Adrenal gland (tissue), 12 donors: ENCODE data around the gene ARHGEF28. TPM values are rescaled to one million over a fixed set of nuclear protein-coding genes. Genes with fewer than 3 reads are reported as not detected.

Source experiments
- DNase-seq, 7 donors: peaks; one replicate each; pipeline ENCODE4 v3.0.0-alpha.2; 2019 to 2020
- H3K27ac ChIP-seq, 5 donors: fragments of 200-600 bp; sonication (generic) in 4 of 5; 1 replicate in 3 of 5; 2 replicates in 2 of 5; pipeline versions ENCODE4 v1.5.1 to v1.8.0; 2016 to 2020; ENCODE audit warnings: mild to moderate bottlenecking in 1 of 5
- H3K27me3 ChIP-seq: fragments of 200-600 bp; 2 replicates; pipeline ENCODE4 v1.8.0; 2021
- H3K36me3 ChIP-seq, 2 donors: fragments of 200-600 bp; replicated peaks in 1 of 2; 1 replicate in 1 of 2; 2 replicates in 1 of 2; pipeline versions ENCODE4 v1.5.1 to v1.8.0; 2018 to 2022
- H3K4me1 ChIP-seq, 2 donors: fragments of 200-600 bp; replicated peaks in 1 of 2; 1 replicate in 1 of 2; 2 replicates in 1 of 2; pipeline versions ENCODE4 v1.5.1 to v1.8.0; 2018 to 2021
- H3K4me3 ChIP-seq, 4 donors: fragments of 200-600 bp; sonication (generic) in 3 of 4; one replicate each; pipeline ENCODE4 v1.5.1; 2016 to 2018
- H3K9me3 ChIP-seq, 3 donors: fragments of 200-600 bp; sonication (generic) in 1 of 3; replicated peaks in 1 of 3; 1 replicate in 2 of 3; 2 replicates in 1 of 3; pipeline versions ENCODE4 v1.5.1 to v1.8.0; 2016 to 2021
- CTCF ChIP-seq, 6 experiments: fragments of 450-650 bp in 4 of 6; fragments of 200-600 bp in 2 of 6; sonication (generic) in 1 of 6; IDR thresholded peaks; 1 replicate in 5 of 6; 2 replicates in 1 of 6; pipeline versions ENCODE4 v1.5.1 to v1.8.0; 2016 to 2021; ENCODE audit warnings: antibody characterized with exemption in 6 of 6, mild to moderate bottlenecking in 2 of 6, moderate library complexity in 1 of 6
- POLR2A ChIP-seq, 2 donors: fragments of 450-650 bp; IDR thresholded peaks; one replicate each; pipeline ENCODE4 v1.6.1; 2017; ENCODE audit warnings: antibody characterized with exemption in 2 of 2, mild to moderate bottlenecking in 2 of 2, moderate library complexity in 1 of 2
- WGBS, 4 donors: extraction: QIAGEN DNeasy Blood & Tissue Kit in 2 of 4; methylation state at CpG; one replicate each; pipeline versions ENCODE4 v1.1.5 to v1.1.7; 2013 to 2017; 5-methylcytosine and 5-hydroxymethylcytosine counted together
- intact Hi-C, 2 donors: fragments of 100-400 bp; cut with DNase I; formaldehyde crosslinking; loops; one replicate each; pipeline versions ENCODE4 v1.14.1 to v1.15.0; 2022 to 2023
- polyA plus RNA-seq, 3 donors: library from polyadenylated mRNA; stranded (reverse); fragments of 200-250 nt in 2 of 3; fragments of 350-450 nt in 1 of 3; fragmentation: Illumina TruSeq in 1 of 3; extraction: RNeasy Lipid Tissue Mini Kit (QIAGEN cat#74804) in 1 of 3; gene quantifications; one replicate each; pipeline ENCODE4 v1.2.3, GENCODE V29; 2013 to 2014
- total RNA-seq, 9 donors: library from RNA; depleted of rRNA in 4 of 9; stranded (reverse); fragments of >200 nt in 4 of 9; fragments of 120-200 nt in 1 of 9; fragmentation: NEBNext Ultra II Directional in 1 of 9; extraction: Animal tissue kit (Norgen Biotek cat#: 25700) in 1 of 9; gene quantifications; one replicate each; pipeline versions ENCODE4 v1.1.0 to v1.2.4, GENCODE V29; 2013 to 2023
- donor health status: healthy with polysubstance abuse.
- donor health status: Bipolar disorder and iron deficiency.
- donor health status: DM: yes; HTN: yes; CAD: no.
- donor health status: DM: no; HTN: no; CAD: no.
- donor health status: DM: no; HTN: no; CAD: no.
- donor health status: DM: yes; HTN: yes; CAD: no.

ARHGEF28 gene
- total and polyA plus RNA-seq, 12 donors: 25.3 to 138 (median 42.4) TPM

DNA sequence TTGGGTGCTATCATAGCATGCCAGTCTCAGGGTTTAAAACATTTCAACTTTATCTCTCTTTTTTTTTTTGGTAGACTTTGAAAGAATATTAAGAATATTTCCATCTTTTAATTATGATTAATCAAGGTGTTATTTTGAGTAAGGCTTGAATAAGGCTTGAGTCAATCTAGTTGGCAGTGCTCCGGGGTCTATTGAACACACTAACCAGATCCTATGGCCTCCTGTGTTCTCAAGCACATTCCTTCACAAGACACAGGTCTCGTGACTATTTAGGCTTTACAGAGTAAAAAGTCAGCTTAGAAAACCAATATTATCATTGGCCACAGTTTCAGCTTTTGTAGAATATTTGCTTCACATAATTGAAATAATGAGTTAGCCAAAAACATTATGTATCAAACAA, 151.2 kb downstream of the ARHGEF28 start:
- WGBS, 4 donors: 57 to 93% (median 82%) methylated on average over 2 of the region's 2 CpGs
- H3K27me3 ChIP-seq: no peaks in the 10 kb centered on the region
- H3K36me3 ChIP-seq: peaks cover 0 to 12% of the 10 kb centered on the region in 2 donors
- H3K9me3 ChIP-seq: no peaks in the 10 kb centered on the region
- H3K27ac ChIP-seq: no peak overlapping the region
- H3K4me1 ChIP-seq: no peaks in the 10 kb centered on the region
- no peak overlapping the region for H3K4me3 ChIP-seq
- no peak for DNase-seq
- intact Hi-C loops: no loop called here
- TF ChIP-seq CTCF (IDR thresholded peaks at IDR 0.05) (no peak), POLR2A (IDR thresholded peaks at IDR 0.05) (no peak)

DNA sequence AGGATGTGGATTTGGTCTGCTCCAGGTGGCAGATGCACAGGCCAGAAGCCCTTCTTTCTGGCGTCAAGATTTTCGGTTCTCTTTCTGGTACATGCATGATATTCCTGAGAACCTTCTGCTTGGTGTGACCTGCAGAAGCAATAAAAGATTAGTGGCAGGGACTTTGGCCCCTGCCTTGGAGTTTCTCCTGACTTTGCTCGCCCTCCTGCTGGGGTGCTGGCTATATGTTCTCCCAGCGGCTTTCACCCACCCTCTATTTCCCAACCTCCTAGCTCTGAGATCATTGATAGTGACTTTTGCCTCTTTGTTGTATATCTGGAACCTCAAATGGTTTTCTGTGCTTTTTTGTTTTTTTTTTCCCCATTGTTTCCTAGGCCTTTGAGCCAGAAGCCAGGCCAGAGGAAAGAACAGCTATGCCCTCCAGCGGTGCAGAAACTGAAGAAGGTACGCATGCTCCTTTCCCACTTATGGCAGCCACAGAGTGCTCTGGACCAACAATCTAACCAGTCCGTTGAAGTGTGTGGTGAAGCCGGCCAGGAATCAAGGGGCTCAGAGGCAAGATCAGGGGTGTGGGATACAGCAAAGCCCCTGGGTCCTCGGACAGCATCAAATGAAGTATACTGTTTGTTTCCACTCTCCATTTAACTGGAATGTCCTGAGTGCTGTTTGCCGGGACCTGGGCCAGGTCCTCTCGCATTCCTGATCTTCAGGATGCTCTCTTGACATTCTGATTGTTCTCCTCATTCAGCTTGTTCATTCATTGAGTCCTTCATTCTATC, 154.5 kb downstream of the ARHGEF28 start:
- H3K27ac ChIP-seq: no peak overlapping the region
- no peak for DNase-seq
- peaks cover 0 to 12% of the 10 kb centered on the region in 2 donors for H3K36me3 ChIP-seq
- WGBS, 4 donors: 88 to 94% (median 91%) methylated on average over 11 of the region's 11 CpGs
- no peak overlapping the region for H3K4me3 ChIP-seq
- peaks cover 0 to 9% of the 10 kb centered on the region in 2 donors for H3K4me1 ChIP-seq
- TF ChIP-seq POLR2A (IDR thresholded peaks at IDR 0.05) (no peak), CTCF (IDR thresholded peaks at IDR 0.05) (no peak)
- H3K9me3 ChIP-seq: no peaks in the 10 kb centered on the region
- intact Hi-C loops: no loop called here
- no peaks in the 10 kb centered on the region for H3K27me3 ChIP-seq

DNA sequence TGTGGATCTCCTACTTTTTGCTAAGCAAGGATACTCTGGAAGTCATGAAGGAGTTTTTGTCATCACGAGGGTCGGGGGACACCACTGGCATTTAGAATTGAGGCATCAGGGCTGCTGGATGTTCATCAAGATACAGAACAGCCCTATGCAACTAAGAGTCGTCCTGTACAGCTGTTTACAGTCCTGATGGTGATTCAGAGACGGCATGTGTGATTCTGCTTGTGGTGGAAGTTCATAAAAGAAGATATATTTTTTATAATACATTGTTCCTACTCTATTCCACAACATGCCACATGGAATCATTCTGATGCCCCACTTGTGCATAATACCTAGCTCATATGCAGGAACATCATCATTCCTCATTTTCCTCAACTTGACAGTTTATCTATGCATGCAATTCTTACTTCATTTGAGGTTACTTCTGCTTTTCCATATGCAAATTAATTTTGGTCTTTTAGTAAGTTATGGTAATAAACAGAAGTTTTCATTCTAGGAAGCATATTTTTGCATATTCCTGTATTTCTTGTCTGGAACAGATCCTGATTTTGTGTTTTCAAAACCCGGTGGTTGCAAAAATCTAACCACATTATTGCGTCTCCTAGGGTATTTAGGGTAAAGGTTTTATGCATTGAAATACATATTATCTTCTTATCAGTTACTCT, 155.2 kb downstream of the ARHGEF28 start:
- 78 to 92% (median 87%) methylated on average over 6 of the region's 6 CpGs for WGBS, 4 donors
- intact Hi-C loops: no loop called here
- no peak for TF ChIP-seq POLR2A (IDR thresholded peaks at IDR 0.05)
- TF ChIP-seq CTCF (IDR thresholded peaks at IDR 0.05): no peak
- no peak for DNase-seq
- peaks cover 0 to 12% of the 10 kb centered on the region in 2 donors for H3K36me3 ChIP-seq
- peaks cover 0 to 9% of the 10 kb centered on the region in 2 donors for H3K4me1 ChIP-seq
- H3K4me3 ChIP-seq: no peak overlapping the region
- no peaks in the 10 kb centered on the region for H3K27me3 ChIP-seq
- no peaks in the 10 kb centered on the region for H3K9me3 ChIP-seq
- H3K27ac ChIP-seq: no peak overlapping the region

DNA sequence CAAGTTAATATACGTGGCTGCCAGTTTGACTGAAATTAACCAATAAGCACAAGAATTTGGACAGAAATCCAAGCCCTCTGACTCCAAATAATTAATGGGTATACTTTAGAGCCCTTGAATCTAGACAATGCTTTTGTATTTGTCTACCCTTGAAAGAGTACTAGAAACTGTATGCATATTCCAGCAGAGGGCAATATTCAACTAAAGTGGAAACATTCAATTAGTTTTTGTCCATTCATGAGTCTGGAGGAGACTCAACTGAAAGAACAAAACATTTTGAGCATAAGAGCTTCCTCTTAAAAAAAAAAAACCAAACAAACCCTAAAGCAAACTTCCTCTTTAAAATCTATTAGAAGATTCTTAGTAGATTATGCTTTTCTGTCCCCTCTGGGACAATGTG, 157.8 kb downstream of the ARHGEF28 start:
- H3K27ac ChIP-seq: no peak overlapping the region
- no peak overlapping the region for H3K4me3 ChIP-seq
- TF ChIP-seq CTCF (IDR thresholded peaks at IDR 0.05) (peak; percentile 9 to 43 (median 30)), POLR2A (IDR thresholded peaks at IDR 0.05) (no peak)
- peaks cover 0 to 12% of the 10 kb centered on the region in 2 donors for H3K36me3 ChIP-seq
- DNase-seq: no peak
- intact Hi-C loops: no loop called here
- H3K9me3 ChIP-seq: no peaks in the 10 kb centered on the region
- 64 to 78% (median 66%) methylated on average over 1 of the region's 1 CpG for WGBS, 4 donors
- H3K4me1 ChIP-seq: peaks cover 0 to 9% of the 10 kb centered on the region in 2 donors
- H3K27me3 ChIP-seq: no peaks in the 10 kb centered on the region
